SU-DHL-6 (cell line): Measurements from ENCODE around the gene IRF2.

ENCODE experiments used
- H2AFZ ChIP-seq: fragments of 200-600 bp; sonication (generic); 2 replicates; pipeline ENCODE4 v1.6.1; 2014; ENCODE audit warnings: low read depth, mild to moderate bottlenecking, moderate library complexity, mixed read lengths, antibody characterized with exemption, low read length; ENCODE audit not compliant: severe bottlenecking
- H3F3A ChIP-seq: fragments of 200-600 bp; shearing (Covaris generic); 2 replicates; pipeline ENCODE4 v1.6.0; 2016; ENCODE audit warnings: antibody characterized with exemption, mild to moderate bottlenecking; ENCODE audit not compliant: insufficient read depth
- H3K27ac ChIP-seq: fragments of 200-600 bp; sonication (generic); 2 replicates; pipeline ENCODE4 v1.5.1; 2016; ENCODE audit warnings: low read depth, mild to moderate bottlenecking, low read length, moderate library complexity, mixed read lengths
- H3K27me3 ChIP-seq: fragments of 200-600 bp; sonication (generic), shearing (Covaris generic); 2 replicates; pipeline ENCODE4 v1.6.0; 2014; ENCODE audit warnings: mild to moderate bottlenecking, low read length
- H3K36me3 ChIP-seq: fragments of 200-600 bp; sonication (generic); 2 replicates; pipeline ENCODE4 v1.6.1; 2014; ENCODE audit warnings: mild to moderate bottlenecking, low read length, mixed read lengths
- H3K4me2 ChIP-seq: fragments of 300-600, 200-600 bp; shearing (Covaris generic), sonication (generic); 2 replicates; pipeline ENCODE4 v1.6.0; 2014; ENCODE audit warnings: low read length, low read depth, mild to moderate bottlenecking; ENCODE audit not compliant: poor library complexity, severe bottlenecking
- H3K4me3 ChIP-seq: fragments of 200-600 bp; sonication (generic); 2 replicates; pipeline ENCODE4 v1.5.1; 2014; ENCODE audit warnings: antibody characterized with exemption, low read length, mild to moderate bottlenecking, mixed read lengths; ENCODE audit not compliant: insufficient read depth, poor library complexity, severe bottlenecking
- H3K79me2 ChIP-seq: fragments of 200-600 bp; sonication (generic); 2 replicates; pipeline ENCODE4 v1.6.1; 2014; ENCODE audit warnings: mild to moderate bottlenecking, low read length, moderate library complexity; ENCODE audit not compliant: insufficient read depth
- H3K9ac ChIP-seq: fragments of 200-600 bp; sonication (generic); 2 replicates; pipeline ENCODE4 v1.7.0; 2014; ENCODE audit warnings: mild to moderate bottlenecking, low read length
- H3K9me2 ChIP-seq: fragments of 200-600 bp; sonication (generic); replicated peaks from 2 replicates; pipeline ENCODE4 v1.6.1; 2014; ENCODE audit warnings: low read length; ENCODE audit not compliant: insufficient read depth
- H3K9me3 ChIP-seq: fragments of 200-600 bp; sonication (generic); 2 replicates; pipeline ENCODE4 v1.6.1; 2014; ENCODE audit warnings: low read length, mixed read lengths; ENCODE audit not compliant: insufficient read depth
- H4K20me1 ChIP-seq: fragments of 200-600 bp; sonication (generic); 2 replicates; pipeline ENCODE4 v1.6.1; 2014; ENCODE audit warnings: low read depth, mild to moderate bottlenecking, antibody characterized with exemption, low read length, moderate library complexity, mixed read lengths
- CTCF ChIP-seq: fragments of 200-600 bp; sonication (generic); IDR thresholded peaks from one replicate; pipeline ENCODE4 v1.5.1; 2017; ENCODE audit warnings: antibody characterized with exemption, mild to moderate bottlenecking, low read length, moderate library complexity; ENCODE audit not compliant: insufficient read depth, poor library complexity, severe bottlenecking
- EZH2phosphoT487 ChIP-seq: fragments of 200-600 bp; sonication (generic), shearing (Covaris generic); conservative IDR thresholded peaks from 2 replicates; pipeline ENCODE4 v1.6.1; 2018; ENCODE audit warnings: mild to moderate bottlenecking, antibody characterized with exemption, low read length, moderate library complexity, mixed read lengths

Gene IRF2

GRCh38 chr4:184357772-184358171, 116.6 kb downstream of the IRF2 start:
- H3K27me3 ChIP-seq = no peaks in the 10 kb centered on the region
- no peaks in the 10 kb centered on the region for H3K36me3 ChIP-seq
- no peak overlapping the region for H3K9ac ChIP-seq
- no peak overlapping the region for H3K4me3 ChIP-seq
- H3K27ac ChIP-seq = no peak overlapping the region
- H3K9me3 ChIP-seq = no peaks in the 10 kb centered on the region
- H3K9me2 ChIP-seq = no peaks in the 10 kb centered on the region
- no peak overlapping the region for H3K4me2 ChIP-seq
- no peaks in the 10 kb centered on the region for H4K20me1 ChIP-seq
- H3K79me2 ChIP-seq = no peaks in the 10 kb centered on the region
- TF ChIP-seq EZH2phosphoT487 (no peak), CTCF (no peak)
- no peak overlapping the region for H2AFZ ChIP-seq
- no peaks in the 10 kb centered on the region for H3F3A ChIP-seq

GRCh38 chr4:184357165-184357564, 117.2 kb downstream of the IRF2 start:
- TF ChIP-seq EZH2phosphoT487 = no peak
- Histone ChIP-seq H3K27ac (no peak overlapping the region), H3K9me3 (no peaks in the 10 kb centered on the region), H3K36me3 (no peaks in the 10 kb centered on the region), H3K9ac (no peak overlapping the region), H3K79me2 (no peaks in the 10 kb centered on the region), H3F3A (no peaks in the 10 kb centered on the region), H3K4me3 (no peak overlapping the region), H3K9me2 (no peaks in the 10 kb centered on the region), H4K20me1 (no peaks in the 10 kb centered on the region), H3K27me3 (no peaks in the 10 kb centered on the region), H2AFZ (no peak overlapping the region), H3K4me2 (no peak overlapping the region)

- Histone ChIP-seq H3K36me3 (no peaks in the 10 kb centered on the region), H3K9me2 (no peaks in the 10 kb centered on the region), H3K4me3 (no peak overlapping the region), H3F3A (no peaks in the 10 kb centered on the region), H3K27ac (no peak overlapping the region), H3K9me3 (no peaks in the 10 kb centered on the region), H2AFZ (no peak overlapping the region), H3K27me3 (no peaks in the 10 kb centered on the region), H3K9ac (no peak overlapping the region), H4K20me1 (no peaks in the 10 kb centered on the region), H3K4me2 (no peak overlapping the region), H3K79me2 (no peaks in the 10 kb centered on the region)
- no peak for TF ChIP-seq EZH2phosphoT487
- TF ChIP-seq CTCF = no peak
These were observed 118.0 kb downstream of the IRF2 start for GRCh38 chr4:184356366-184356765.

- Histone ChIP-seq H3K27ac (no peak overlapping the region), H3F3A (no peaks in the 10 kb centered on the region), H4K20me1 (no peaks in the 10 kb centered on the region), H2AFZ (no peak overlapping the region), H3K9me3 (no peaks in the 10 kb centered on the region), H3K9ac (no peak overlapping the region), H3K27me3 (no peaks in the 10 kb centered on the region), H3K4me3 (no peak overlapping the region), H3K4me2 (no peak overlapping the region), H3K36me3 (no peaks in the 10 kb centered on the region), H3K9me2 (no peaks in the 10 kb centered on the region), H3K79me2 (no peaks in the 10 kb centered on the region)
- no peak for TF ChIP-seq CTCF
- no peak for TF ChIP-seq EZH2phosphoT487
These were observed 118.5 kb downstream of the IRF2 start for GRCh38 chr4:184355857-184356256.
